HG02885 (cell line): ENCODE results near the gene TPD52L2.
"Not testable (repeated sequence)": the region's sequence is repeated elsewhere in the genome, so short reads cannot be mapped to it uniquely, and the experiment has no call there.

Source experiments
- ATAC-seq: cut with Tn5 transposase; IDR thresholded peaks from one replicate; pipeline ENCODE4 v1.9.1; 2021; ENCODE audit warnings: mild to moderate bottlenecking; ENCODE audit not compliant: unreplicated experiment, poor library complexity

The TPD52L2 gene

DNA sequence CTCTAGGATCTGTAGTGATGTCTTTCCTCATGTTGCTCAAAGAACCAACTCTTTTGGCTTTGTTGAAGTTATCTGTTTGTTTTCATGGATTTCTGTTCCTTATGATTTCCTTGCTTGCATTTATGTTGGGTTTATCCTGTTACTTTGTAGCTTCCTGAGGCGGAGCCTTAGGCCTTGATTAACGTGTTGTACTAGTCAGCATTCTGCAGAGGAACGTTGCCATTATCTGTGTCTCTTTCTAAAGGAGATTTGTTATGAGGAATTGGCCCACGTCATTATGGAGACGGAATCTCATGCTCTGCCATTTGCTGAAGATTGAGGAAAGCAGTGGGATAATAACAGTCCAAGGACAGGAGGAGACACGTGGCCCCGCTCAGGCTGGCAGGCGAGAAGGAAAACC is 61.2 kb downstream of the TPD52L2 start:
- no peak for ATAC-seq

- ATAC-seq = no peak
Observed at GRCh38 chr20:63929071-63929470, 64.0 kb downstream of the TPD52L2 start.

- ATAC-seq = not testable (repeated sequence)
Observed at GRCh38 chr20:63929473-63929883, 64.4 kb downstream of the TPD52L2 start.

- no peak for ATAC-seq
Observed at GRCh38 chr20:63930971-63931553, 66.0 kb downstream of the TPD52L2 start.

- ATAC-seq = no peak
Observed at GRCh38 chr20:63931735-63932134, 66.7 kb downstream of the TPD52L2 start.

GRCh38 chr20:63932606-63933160 is 67.6 kb downstream of the TPD52L2 start:
- ATAC-seq = no peak

- no peak for ATAC-seq
Observed at GRCh38 chr20:63933646-63934045, 68.6 kb downstream of the TPD52L2 start.

GRCh38 chr20:63934271-63935068 is 69.4 kb downstream of the TPD52L2 start:
- ATAC-seq = no peak

DNA sequence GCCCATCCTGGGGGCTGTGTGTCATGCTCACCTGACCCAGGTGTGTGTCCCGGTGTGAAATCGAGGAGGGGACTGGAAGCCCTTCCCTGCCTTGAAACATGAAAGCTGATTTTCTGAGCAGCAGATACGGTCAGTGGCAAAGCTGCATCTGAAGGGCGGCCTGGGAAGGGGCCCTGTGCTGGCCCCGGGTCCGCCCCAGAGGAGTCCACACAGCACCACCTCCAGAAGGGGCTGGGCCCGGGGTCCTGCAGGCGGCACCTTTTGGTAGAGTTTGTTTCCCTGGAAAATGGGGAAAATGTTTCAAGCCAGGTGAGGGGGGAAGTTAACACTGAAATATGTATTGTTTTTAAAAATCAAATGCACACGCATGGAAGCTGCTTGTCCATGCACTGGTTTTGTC is 70.4 kb downstream of the TPD52L2 start:
- no peak for ATAC-seq

GRCh38 chr20:63937596-63937995 is 72.5 kb downstream of the TPD52L2 start:
- no peak for ATAC-seq

GRCh38 chr20:63939061-63939935 is 74.2 kb downstream of the TPD52L2 start:
- no peak for ATAC-seq

DNA sequence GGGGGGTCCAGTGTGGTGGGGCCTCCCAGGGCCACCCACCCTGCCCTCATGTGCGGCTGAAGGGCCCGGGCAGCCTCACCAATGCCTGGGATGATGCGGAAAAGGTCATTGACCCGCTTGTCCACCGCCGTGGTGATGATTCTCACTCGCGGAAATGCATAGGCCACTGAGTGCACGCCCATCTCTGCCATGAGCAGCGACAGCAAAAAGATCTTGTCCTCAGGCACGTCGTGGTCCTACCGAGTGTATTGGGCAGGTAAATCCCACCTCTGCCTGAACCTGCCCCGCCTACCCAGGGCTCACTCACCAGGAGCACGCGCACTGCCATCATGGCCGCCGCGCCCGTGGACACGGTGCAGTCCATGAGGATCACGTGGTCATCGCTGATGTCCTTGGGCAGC is 75.0 kb downstream of the TPD52L2 start:
- no peak for ATAC-seq

DNA sequence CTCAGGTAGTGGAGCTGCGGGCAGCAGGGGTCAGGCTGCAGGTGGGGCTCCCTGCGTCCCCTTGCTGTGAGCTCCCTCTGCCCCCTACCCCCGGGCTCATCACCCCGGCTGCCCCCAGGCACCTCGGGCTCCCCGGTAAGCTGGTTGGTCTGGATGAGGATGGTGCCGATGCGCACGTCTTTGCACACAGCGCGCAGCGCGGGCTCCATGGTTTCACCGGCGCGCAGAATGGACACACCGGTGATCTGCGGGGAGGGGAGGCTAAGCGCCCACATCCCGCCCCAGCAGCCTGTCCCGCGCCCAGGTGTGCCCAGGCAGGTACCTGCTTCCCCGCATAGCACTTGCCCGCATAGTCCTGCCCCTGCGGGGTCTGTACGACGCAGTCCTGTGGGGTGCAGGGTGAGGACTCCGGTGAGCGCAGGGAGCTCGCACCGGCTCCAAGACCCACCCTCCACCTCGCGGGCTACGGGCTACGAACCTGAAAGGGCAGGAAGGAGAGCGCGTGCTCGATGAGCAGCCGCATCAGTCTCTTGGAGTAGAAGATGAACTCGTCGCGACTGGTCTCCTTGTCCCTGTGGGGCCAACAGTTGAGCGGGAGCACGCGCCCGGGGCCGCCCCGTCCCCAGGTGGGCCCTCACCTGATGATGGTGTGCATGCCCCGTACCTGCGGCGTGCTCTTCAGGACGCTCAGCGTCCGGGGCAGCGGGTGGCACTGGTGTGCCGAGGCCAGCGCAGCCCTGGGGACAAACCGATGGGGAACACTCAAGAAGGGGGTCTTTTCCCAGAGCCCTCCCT is 75.6 kb downstream of the TPD52L2 start:
- no peak for ATAC-seq
